Retinal pigment epithelial cell (primary cell): Measurements from ENCODE around the gene SLC22A14.

ENCODE experiments used
- DNase-seq: peaks from one replicate; pipeline ENCODE4 v3.0.0-alpha.2; 2010; ENCODE audit warnings: low read depth
- H3K4me3 ChIP-seq: 2 replicates; pipeline ENCODE4 v1.5.1; 2011; ENCODE audit warnings: mild to moderate bottlenecking, low read length, control low read depth, moderate library complexity
- TF ChIP-seq, protein P1 (sequence below): conservative IDR thresholded peaks from 2 replicates; pipeline ENCODE4 v1.5.1; 2011; ENCODE audit warnings: low read depth, low read length, control low read depth, inconsistent platforms

Gene SLC22A14

DNA sequence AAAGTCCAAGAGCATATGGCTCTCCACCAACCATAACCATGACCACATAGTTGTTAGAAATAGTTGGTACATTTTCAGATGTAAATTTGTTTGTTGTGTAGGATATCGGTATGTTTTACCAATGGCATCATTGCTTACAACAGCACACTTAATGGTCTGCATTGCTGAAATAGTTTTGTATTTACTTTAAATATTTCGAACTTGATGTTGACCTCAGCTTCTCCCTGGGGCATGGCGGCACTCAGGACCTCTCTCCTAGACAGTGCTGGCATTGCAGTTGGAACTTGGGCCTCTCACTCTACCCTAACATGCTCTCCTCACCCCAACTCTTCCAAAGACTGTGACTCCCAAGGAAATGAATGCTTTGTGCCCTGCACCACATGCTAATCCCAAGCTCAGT is 11.5 kb upstream of the SLC22A14 start:
- DNase-seq, result no peak
- H3K4me3 ChIP-seq, result no peak overlapping the region
- TF ChIP-seq, protein P1, sequence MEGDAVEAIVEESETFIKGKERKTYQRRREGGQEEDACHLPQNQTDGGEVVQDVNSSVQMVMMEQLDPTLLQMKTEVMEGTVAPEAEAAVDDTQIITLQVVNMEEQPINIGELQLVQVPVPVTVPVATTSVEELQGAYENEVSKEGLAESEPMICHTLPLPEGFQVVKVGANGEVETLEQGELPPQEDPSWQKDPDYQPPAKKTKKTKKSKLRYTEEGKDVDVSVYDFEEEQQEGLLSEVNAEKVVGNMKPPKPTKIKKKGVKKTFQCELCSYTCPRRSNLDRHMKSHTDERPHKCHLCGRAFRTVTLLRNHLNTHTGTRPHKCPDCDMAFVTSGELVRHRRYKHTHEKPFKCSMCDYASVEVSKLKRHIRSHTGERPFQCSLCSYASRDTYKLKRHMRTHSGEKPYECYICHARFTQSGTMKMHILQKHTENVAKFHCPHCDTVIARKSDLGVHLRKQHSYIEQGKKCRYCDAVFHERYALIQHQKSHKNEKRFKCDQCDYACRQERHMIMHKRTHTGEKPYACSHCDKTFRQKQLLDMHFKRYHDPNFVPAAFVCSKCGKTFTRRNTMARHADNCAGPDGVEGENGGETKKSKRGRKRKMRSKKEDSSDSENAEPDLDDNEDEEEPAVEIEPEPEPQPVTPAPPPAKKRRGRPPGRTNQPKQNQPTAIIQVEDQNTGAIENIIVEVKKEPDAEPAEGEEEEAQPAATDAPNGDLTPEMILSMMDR, result no peak

DNA sequence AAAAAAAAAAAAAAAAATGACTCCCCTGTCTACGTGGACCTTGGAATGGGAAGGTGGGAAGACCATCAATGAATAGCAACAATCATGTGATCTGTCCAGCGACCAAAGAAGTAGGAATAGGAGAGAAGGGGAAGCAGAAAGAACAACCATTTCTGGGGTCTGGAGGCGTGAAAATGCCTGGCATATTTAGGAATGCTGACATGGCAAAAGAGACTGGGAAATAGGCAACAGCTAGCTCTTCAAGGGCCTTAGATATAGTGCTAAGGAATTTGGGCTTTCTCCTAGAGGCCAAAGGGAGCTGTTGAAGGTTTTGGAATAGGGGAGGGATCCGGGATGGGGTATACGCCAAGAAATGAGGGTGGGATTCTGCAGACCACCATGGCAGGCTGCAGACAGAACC is 10.5 kb upstream of the SLC22A14 start:
- H3K4me3 ChIP-seq, result no peak overlapping the region
- TF ChIP-seq, protein P1, result no peak
- no peak for DNase-seq

DNA sequence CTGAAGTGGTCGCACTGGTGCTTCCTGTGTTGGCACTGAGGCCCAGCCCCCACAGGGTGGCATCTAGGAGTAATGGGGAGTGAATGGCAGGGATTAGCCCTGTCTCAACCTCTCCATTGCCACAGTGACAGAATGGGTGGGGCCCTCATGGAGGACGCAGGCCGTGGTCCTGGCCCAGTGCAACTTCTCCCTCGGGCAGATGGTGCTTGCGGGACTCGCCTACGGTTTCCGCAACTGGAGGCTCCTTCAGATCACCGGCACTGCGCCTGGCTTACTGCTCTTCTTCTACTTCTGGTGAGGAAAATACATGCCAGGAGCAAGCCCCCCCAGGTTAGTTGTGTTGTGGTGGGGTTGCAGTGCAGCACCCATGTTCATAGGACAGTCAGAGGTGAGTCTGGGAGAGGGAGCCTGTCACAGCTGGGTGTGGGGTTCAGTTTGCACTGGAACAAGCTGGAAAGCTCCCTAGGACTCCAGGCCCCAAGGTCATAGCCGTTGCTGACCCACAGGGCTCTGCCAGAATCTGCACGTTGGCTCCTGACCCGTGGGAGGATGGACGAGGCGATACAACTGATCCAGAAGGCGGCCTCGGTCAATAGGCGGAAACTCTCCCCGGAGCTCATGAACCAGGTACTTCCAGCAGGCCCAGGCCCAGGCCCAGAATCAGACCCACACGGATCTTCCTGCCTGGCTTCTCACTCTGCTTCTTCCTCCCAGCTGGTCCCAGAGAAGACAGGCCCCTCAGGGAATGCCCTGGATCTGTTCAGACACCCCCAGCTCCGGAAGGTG is 7.0 kb upstream of the SLC22A14 start:
- TF ChIP-seq, protein P1, result no peak
- DNase-seq, result no peak
- no peak overlapping the region for H3K4me3 ChIP-seq

DNA sequence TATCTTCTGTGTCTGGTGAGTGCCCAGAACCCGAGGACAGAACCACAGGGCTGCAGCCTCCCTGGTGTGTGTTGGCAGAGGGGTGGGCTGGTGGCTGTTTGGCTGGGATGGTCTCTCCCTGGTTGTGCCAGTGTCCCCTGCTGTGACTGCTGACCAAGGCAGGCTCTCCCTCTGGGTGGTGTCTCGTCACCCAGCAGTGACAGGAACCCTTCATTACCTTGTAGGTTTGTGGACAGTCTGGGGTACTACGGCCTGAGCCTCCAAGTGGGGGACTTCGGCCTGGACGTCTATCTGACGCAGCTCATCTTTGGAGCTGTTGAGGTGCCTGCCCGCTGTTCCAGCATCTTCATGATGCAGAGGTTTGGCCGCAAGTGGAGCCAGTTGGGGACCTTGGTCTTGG is 6.4 kb upstream of the SLC22A14 start:
- TF ChIP-seq, protein P1, result no peak
- DNase-seq, result no peak
- H3K4me3 ChIP-seq, result no peak overlapping the region

DNA sequence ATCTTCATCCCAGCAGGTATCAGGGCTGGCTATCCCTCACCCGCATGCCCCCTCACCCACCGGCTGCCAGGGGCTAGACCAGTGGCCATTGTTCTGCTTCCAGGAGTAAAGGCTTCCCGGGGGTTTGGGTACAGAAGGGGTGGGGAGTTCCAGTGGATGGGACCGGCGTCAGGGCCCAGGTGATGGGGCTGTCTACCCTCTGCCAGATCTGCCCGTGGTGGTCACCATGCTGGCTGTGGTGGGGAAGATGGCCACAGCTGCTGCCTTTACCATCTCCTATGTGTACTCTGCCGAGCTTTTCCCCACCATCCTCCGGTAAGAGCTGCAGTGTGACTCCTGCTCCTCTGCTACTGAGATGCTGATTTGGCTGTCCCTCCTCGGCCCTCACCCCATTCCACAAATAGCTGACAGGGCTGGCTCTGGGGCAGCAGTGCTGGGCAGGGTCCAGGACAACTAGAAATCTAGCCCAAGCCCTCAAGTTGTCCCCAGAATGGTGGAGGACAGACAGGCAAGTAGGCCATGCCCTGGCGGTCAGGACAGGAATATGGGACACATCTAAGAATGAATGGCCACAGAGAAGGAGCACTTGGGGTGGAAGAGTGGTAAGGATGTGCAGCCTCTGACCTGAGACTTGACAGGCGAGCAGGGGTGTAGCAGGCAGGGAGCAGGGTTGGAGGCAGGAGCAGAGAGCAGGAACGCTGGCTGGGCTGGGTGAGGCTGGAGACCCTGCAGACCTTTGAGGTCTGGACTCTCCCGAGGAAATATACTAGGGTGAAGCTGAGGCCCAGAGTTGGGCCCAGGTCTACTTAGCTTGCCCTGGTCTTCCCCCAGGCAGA is 5.8 kb upstream of the SLC22A14 start:
- no peak overlapping the region for H3K4me3 ChIP-seq
- no peak for DNase-seq
- TF ChIP-seq, protein P1, result no peak

DNA sequence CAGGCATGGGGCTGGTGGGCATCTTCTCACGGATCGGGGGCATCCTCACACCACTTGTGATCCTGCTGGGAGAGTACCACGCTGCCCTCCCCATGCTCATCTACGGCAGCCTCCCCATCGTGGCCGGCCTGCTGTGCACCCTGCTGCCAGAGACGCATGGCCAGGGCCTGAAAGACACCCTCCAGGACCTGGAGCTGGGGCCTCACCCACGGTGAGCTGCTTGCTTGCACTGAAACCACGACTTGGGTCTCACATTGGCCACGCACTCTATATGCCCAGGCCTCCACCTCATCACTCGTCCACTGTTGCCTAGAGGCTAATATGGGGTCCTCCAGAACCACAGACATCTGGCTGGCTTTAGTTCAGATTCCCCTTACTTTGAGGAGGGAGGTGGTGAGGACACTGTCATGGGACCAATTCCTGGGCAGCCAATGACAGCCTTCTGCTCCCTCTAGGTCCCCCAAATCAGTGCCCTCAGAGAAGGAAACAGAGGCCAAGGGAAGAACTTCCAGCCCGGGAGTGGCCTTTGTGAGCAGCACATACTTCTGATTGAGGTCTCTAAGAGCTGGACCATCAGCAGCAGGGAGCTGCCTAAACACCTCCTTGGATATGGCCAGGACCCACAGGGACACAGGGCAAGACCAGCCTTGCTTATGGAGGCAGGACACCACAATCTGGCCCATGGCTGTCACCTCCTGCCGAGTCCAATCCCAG is 5.0 kb upstream of the SLC22A14 start:
- H3K4me3 ChIP-seq, result no peak overlapping the region
- TF ChIP-seq, protein P1, result no peak
- DNase-seq, result no peak
